A549 (cell line): ENCODE results near the gene GOLPH3. TPM values are rescaled to one million over a fixed set of nuclear protein-coding genes. Genes with fewer than 3 reads are reported as not detected.
"Not testable (repeated sequence)": the region's sequence is repeated elsewhere in the genome, so short reads cannot be mapped to it uniquely, and the experiment has no call there.

Source experiments
- ATAC-seq, 2 experiments: fragments of 200-7000 bp in 1 of 2; fragments of >200 bp in 1 of 2; cut with Nextera tagmentation in 1 of 2; cut with Tn5 transposase in 1 of 2; 3 replicates each; pipeline versions ENCODE4 v1.8.0 to v1.9.1; 2018 to 2020; ENCODE audit warnings: mild to moderate bottlenecking in 1 of 2, moderate library complexity in 1 of 2
- CTCF ChIA-PET: fragments of 300-600 bp; sonication (Branson Sonifier 250); formaldehyde crosslinking; extraction: SDS; loops from one replicate; lab custom pipeline; 2021; ENCODE audit warnings: antibody characterized with exemption, inconsistent platforms; lab: Yijun Ruan, JAX
- POLR2A ChIA-PET: fragments of 350-600 bp; formaldehyde crosslinking; extraction: SDS; loops from one replicate; lab custom pipeline; 2021; ENCODE audit warnings: antibody characterized with exemption, inconsistent platforms; lab: Yijun Ruan, JAX
- DNase-seq, 2 experiments: peaks; one replicate each; pipeline versions ENCODE4 v3.0.0 to v3.0.0-alpha.2; 2011 to 2016; ENCODE audit warnings: low read depth in 1 of 2, low spot score in 1 of 2
- FAIRE-seq: peaks from 2 replicates; lab custom pipeline; 2011; peaks lifted over from hg19 to GRCh38; lab: Jason Lieb, UNC
- H3K27ac ChIP-seq, 2 experiments: fragments of >200 bp; sonication (Bioruptor Twin); formaldehyde crosslinking; 3 replicates each; pipeline ENCODE4 v1.5.1; 2016 to 2017
- H3K4me1 ChIP-seq: fragments of >200 bp; sonication (Bioruptor Twin); formaldehyde crosslinking; 3 replicates; pipeline ENCODE4 v1.6.1; 2016
- H3K4me2 ChIP-seq: fragments of >200 bp; sonication (Bioruptor Twin); formaldehyde crosslinking; 3 replicates; pipeline ENCODE4 v1.6.1; 2016
- H3K4me3 ChIP-seq: fragments of >200 bp; sonication (Bioruptor Twin); formaldehyde crosslinking; 3 replicates; pipeline ENCODE4 v1.5.1; 2016
- H3K9me3 ChIP-seq: fragments of >200 bp; sonication (Bioruptor Twin); formaldehyde crosslinking; 3 replicates; pipeline ENCODE4 v1.6.1; 2016
- BHLHE40 ChIP-seq: IDR thresholded peaks from 2 replicates; pipeline ENCODE4 v1.6.1; 2012; ENCODE audit warnings: low read depth, low read length, inconsistent platforms
- EHF ChIP-seq: fragments of 250-450 bp; sonication (Bioruptor Pico); IDR thresholded peaks from 2 replicates; pipeline ENCODE4 v1.5.0; 2020; ENCODE audit warnings: mild to moderate bottlenecking
- EHMT2 ChIP-seq: fragments of 200-600 bp; sonication (generic); IDR thresholded peaks from 2 replicates; pipeline ENCODE4 v1.6.1; 2016; ENCODE audit warnings: antibody characterized with exemption, low read depth, mild to moderate bottlenecking, moderate library complexity
- GATA3 ChIP-seq: IDR thresholded peaks from 2 replicates; pipeline ENCODE4 v1.6.1; 2012; ENCODE audit warnings: borderline replicate concordance
- HMGXB4 ChIP-seq: fragments of 250-450 bp; sonication (Bioruptor Pico); IDR thresholded peaks from 2 replicates; pipeline ENCODE4 v1.5.0; 2021; ENCODE audit warnings: mild to moderate bottlenecking, moderate library complexity, borderline replicate concordance
- KDM1A ChIP-seq: fragments of 200-600 bp; sonication (generic); IDR thresholded peaks from 2 replicates; pipeline ENCODE4 v1.6.1; 2016; ENCODE audit warnings: low read depth, mild to moderate bottlenecking
- MAFK ChIP-seq: fragments of 450-650 bp; IDR thresholded peaks from 2 replicates; pipeline ENCODE4 v1.6.1; 2014; ENCODE audit not compliant: partially characterized antibody
- MYC ChIP-seq: IDR thresholded peaks from 2 replicates; pipeline ENCODE4 v1.6.1; 2012; ENCODE audit warnings: mild to moderate bottlenecking, inconsistent platforms, low read length, improper control_type of control experiment, borderline replicate concordance
- NFE2L2 ChIP-seq: fragments of 150-350 bp; conservative IDR thresholded peaks from 2 replicates; pipeline ENCODE4 v1.6.1; 2014; ENCODE audit warnings: low read length
- NR3C1 ChIP-seq: fragments of >200 bp; sonication (Bioruptor Twin); formaldehyde crosslinking; IDR thresholded peaks from 3 replicates; pipeline ENCODE4 v1.6.1; 2017
- RAD21 ChIP-seq, 2 experiments: fragments of >200 bp in 1 of 2; sonication (Bioruptor Twin) in 1 of 2; formaldehyde crosslinking in 1 of 2; IDR thresholded peaks in 1 of 2; conservative IDR thresholded peaks in 1 of 2; 2 replicates in 1 of 2; 3 replicates in 1 of 2; pipeline ENCODE4 v1.6.1; 2012 to 2018; ENCODE audit warnings: inconsistent platforms in 1 of 2
- ZFP36 ChIP-seq: fragments of 450-650 bp; IDR thresholded peaks from 2 replicates; pipeline ENCODE4 v1.6.1; 2014; ENCODE audit warnings: borderline replicate concordance; ENCODE audit not compliant: partially characterized antibody
- WGBS: methylation state at CpG from one replicate; pipeline ENCODE4 v1.1.6; 2017; ENCODE audit errors: missing lambda C conversion rate; 5-methylcytosine and 5-hydroxymethylcytosine counted together
- polyA plus RNA-seq, 4 experiments: library from polyadenylated mRNA; depleted of rRNA in 3 of 4; stranded (reverse); fragments of >200 nt; fragmentation: RNase III in 1 of 4; extraction: RNeasy Plus Mini Kit Qiagen cat#74134 plus additional on column Dnase treatment in 1 of 4; gene quantifications; 2 replicates in 3 of 4; 3 replicates in 1 of 4; pipeline ENCODE4 v1.2.3, GENCODE V29; 2011 to 2017

The GOLPH3 gene
- polyA plus RNA-seq, 2 of the 4 experiments (the other 2 are of a cell fraction) = 57.8 to 78.7 TPM

- TF ChIP-seq MYC = no peak
- no peak for TF ChIP-seq NFE2L2
- TF ChIP-seq KDM1A = no peak
- no peak for TF ChIP-seq EHF (CRISPR knock-in tag)
- no peak for TF ChIP-seq EHMT2
- no peak for TF ChIP-seq RAD21 (conservative IDR thresholded peaks at IDR 0.05 in 1 of 2, IDR thresholded peaks at IDR 0.05 in 1 of 2)
- Histone ChIP-seq H3K4me1 (peaks cover 30% of the 10 kb centered on the region), H3K4me3 (peak overlapping the region; percentile 77), H3K9me3 (no peaks in the 10 kb centered on the region), H3K4me2 (peak overlapping the region; percentile 83), H3K27ac (peak overlapping the region; percentile 91 to 98)
- FAIRE-seq = no peak
- no peak for ATAC-seq
- WGBS = 1% methylated on average over 4 of the region's 4 CpGs
- ChIA-PET POLR2A (interaction anchor here (1.3 to 2.0 kb wide), 3 partner anchors 9 to 130 kb away, joined by 3 to 7 read pairs (median 6); no protein-coding TSS in a partner anchor), CTCF (interaction anchor here (2.1 kb wide), 1 partner anchor 156 kb away, joined by 6 read pairs; no protein-coding TSS in a partner anchor)
- peak in 1 of 2 experiments; percentile 10 for DNase-seq
Observed at GRCh38 chr5:32172923-32173266, 1.2 kb downstream of the GOLPH3 start.

GRCh38 chr5:32172186-32172911, 1.8 kb downstream of the GOLPH3 start:
- peaks cover 30% of the 10 kb centered on the region for H3K4me1 ChIP-seq
- H3K9me3 ChIP-seq, FAIRE-seq: not testable (repeated sequence)
- 6% methylated on average over 34 of the region's 34 CpGs for WGBS
- ChIA-PET POLR2A (interaction anchor here (0.7 to 2.0 kb wide), 4 partner anchors 17 to 1027 kb away, joined by 3 to 7 read pairs (median 3); no protein-coding TSS in a partner anchor), CTCF (interaction anchor here (0.6 to 2.1 kb wide), 4 partner anchors 60 to 534 kb away, joined by 3 to 6 read pairs (median 4); no protein-coding TSS in a partner anchor)
- ATAC-seq (peak in 1 of 2 experiments; percentile 2; a peak in 2 of 6 replicates), DNase-seq (peak in 1 of 2 experiments; percentile 46)
- peak overlapping the region; percentile 91 to 98 for H3K27ac ChIP-seq
- peak overlapping the region; percentile 83 for H3K4me2 ChIP-seq
- peak overlapping the region; percentile 77 for H3K4me3 ChIP-seq

GRCh38 chr5:32170303-32171151, 3.6 kb downstream of the GOLPH3 start:
- peak in 1 of 2 experiments; percentile 20 for DNase-seq
- no peak for ATAC-seq
- peak overlapping the region in 1 of 2 experiments; percentile 23; a peak in 1 of 6 replicates for H3K27ac ChIP-seq
- no peak for FAIRE-seq
- POLR2A ChIA-PET = no interaction called here
- peaks cover 37% of the 10 kb centered on the region for H3K4me1 ChIP-seq
- TF ChIP-seq MAFK (no peak), BHLHE40 (no peak), MYC (no peak), ZFP36 (no peak), HMGXB4 (CRISPR knock-in tag) (no peak), GATA3 (no peak), NR3C1 (no peak)
- WGBS = 83% methylated on average over 5 of the region's 5 CpGs
- H3K4me3 ChIP-seq = no peak overlapping the region
- H3K9me3 ChIP-seq = no peaks in the 10 kb centered on the region
- CTCF ChIA-PET = no interaction called here
- peak overlapping the region; percentile 83 for H3K4me2 ChIP-seq

GRCh38 chr5:32168460-32169033, 5.6 kb downstream of the GOLPH3 start:
- WGBS = 91% methylated on average over 9 of the region's 9 CpGs
- CTCF ChIA-PET = interaction anchor here (0.6 to 1.1 kb wide), 2 partner anchors 13 to 321 kb away, joined by 3 read pairs; no protein-coding TSS in a partner anchor
- H3K27ac ChIP-seq = no peak overlapping the region
- H3K4me2 ChIP-seq = no peak overlapping the region
- DNase-seq (no peak), FAIRE-seq (no peak), ATAC-seq (no peak)
- peaks cover 57% of the 10 kb centered on the region for H3K4me1 ChIP-seq
- H3K4me3 ChIP-seq = no peak overlapping the region
- POLR2A ChIA-PET = no interaction called here
- no peaks in the 10 kb centered on the region for H3K9me3 ChIP-seq
- TF ChIP-seq NFE2L2 = no peak
- no peak for TF ChIP-seq GATA3
